HAP-1 (cell line): ENCODE data around the gene SDK1.
"Not testable (repeated sequence)": the region's sequence is repeated elsewhere in the genome, so short reads cannot be mapped to it uniquely, and the experiment has no call there.

ENCODE experiments used
- DNase-seq, 2 experiments: peaks; one replicate each; pipeline ENCODE4 v3.0.0-alpha.2; 2016 to 2020; ENCODE audit warnings: low spot score in 2 of 2
- H3K27me3 ChIP-seq: fragments of 250-450 bp; sonication (Bioruptor Pico); 2 replicates; pipeline ENCODE4 v1.5.1; 2020; ENCODE audit warnings: low read depth, mild to moderate bottlenecking, moderate library complexity
- H3K36me3 ChIP-seq: fragments of 250-450 bp; sonication (Bioruptor Pico); replicated peaks from 2 replicates; pipeline ENCODE4 v1.5.1; 2020; ENCODE audit warnings: mild to moderate bottlenecking
- H3K4me1 ChIP-seq: fragments of 250-450 bp; sonication (Bioruptor Pico); 2 replicates; pipeline ENCODE4 v1.5.1; 2020; ENCODE audit warnings: mild to moderate bottlenecking
- H3K4me3 ChIP-seq: fragments of 250-450 bp; sonication (Bioruptor Pico); 2 replicates; pipeline ENCODE4 v1.5.1; 2020; ENCODE audit warnings: mild to moderate bottlenecking, moderate library complexity
- H3K9me3 ChIP-seq: fragments of 250-450 bp; sonication (Bioruptor Pico); 2 replicates; pipeline ENCODE4 v1.5.1; 2020; ENCODE audit warnings: mild to moderate bottlenecking, moderate library complexity
- in situ Hi-C: fragments of 300-500 bp; cut with MboI; formaldehyde crosslinking; loops from 3 replicates; pipeline ENCODE4 v1.14.3; 2020; ENCODE audit warnings: low sequenced_read_pairs, inconsistent platforms, mixed read lengths

SDK1 gene

DNA sequence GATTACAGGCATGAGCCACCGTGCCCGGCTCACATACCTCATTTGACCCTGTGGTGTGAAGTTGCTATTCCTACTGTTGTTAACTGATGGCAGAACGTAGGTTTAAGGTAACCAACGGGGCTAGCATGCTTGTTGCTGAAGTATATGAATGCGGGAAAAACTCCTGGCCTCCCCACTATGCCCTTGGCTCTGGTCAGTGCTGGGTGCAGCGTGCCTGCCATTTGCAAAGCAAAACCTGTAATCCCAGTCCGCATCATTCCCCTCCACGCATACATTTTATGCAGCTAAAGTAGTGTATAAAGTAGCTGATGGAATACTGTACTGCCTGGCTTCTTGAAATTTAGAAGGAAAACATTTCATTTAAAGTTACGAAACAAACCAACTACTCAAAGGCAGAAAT is 273.3 kb downstream of the SDK1 start:
- Histone ChIP-seq H3K36me3 (no peaks in the 10 kb centered on the region), H3K4me1 (no peaks in the 10 kb centered on the region), H3K9me3 (no peaks in the 10 kb centered on the region), H3K27me3 (no peaks in the 10 kb centered on the region), H3K4me3 (no peak overlapping the region)
- in situ Hi-C loops = no loop called here
- no peak for DNase-seq

DNA sequence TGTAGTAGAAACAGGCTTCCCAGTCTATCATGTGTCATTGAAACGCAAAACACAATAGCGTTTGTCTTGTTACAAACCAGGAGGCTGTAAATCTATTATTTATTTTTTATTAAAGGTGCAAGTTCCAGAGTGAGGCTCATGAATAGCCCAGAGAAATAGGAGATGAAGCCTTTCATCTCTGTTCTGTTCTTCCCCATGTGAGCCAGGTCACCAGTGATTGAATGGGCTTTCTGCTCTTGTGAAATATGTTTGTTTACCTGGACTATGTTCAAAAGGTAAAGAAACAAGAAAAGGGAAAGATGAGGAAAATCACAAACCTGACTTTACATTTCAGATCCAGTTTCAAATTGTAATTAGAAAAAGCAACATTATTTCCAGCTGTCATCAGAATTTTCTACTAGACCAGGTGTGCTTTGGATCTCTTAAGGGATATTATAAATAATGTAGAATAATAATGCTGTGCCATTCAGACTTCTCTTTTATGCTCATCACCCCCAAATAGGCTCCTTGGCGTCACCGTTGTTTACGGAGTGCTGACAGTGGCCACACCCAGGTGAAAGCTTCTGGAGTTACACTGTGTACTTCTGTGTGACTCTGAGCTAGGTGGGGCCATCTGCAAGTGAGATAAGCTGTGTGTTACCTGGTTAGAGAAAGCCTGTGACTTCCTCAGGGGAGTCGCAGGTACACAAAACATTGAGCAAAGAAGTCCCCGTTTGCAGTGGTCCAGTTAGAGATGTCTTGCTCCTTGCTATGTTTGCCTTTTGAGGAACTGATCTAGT is 274.9 kb downstream of the SDK1 start:
- in situ Hi-C loops = no loop called here

DNA sequence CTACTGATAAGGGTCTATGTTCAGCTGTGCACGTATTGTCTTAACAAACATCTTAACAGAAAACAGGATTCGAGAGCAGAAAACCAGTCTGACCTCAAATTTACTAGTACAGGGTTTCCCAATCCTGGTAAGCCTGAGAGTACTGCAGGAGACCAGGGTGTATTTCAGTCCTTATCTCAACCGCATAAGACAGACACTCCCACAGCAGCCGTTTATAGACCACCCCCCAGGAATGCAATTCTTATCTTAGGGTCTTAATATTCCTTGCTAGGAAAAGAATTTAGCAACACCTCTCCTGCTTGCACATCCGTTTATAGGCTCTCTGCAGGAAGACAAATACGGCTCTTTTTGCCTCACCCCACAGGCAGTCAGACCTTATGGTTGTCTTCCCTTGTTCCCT is 277.3 kb downstream of the SDK1 start:
- Histone ChIP-seq H3K27me3 (no peaks in the 10 kb centered on the region), H3K4me3 (no peak overlapping the region), H3K4me1 (no peaks in the 10 kb centered on the region), H3K36me3 (no peaks in the 10 kb centered on the region), H3K9me3 (no peaks in the 10 kb centered on the region)
- in situ Hi-C loops = no loop called here
- DNase-seq = no peak

More for the DNA sequence above, 274.9 kb downstream of the SDK1 start:
- H3K4me3 ChIP-seq = no peak overlapping the region
- no peaks in the 10 kb centered on the region for H3K9me3 ChIP-seq
- no peaks in the 10 kb centered on the region for H3K4me1 ChIP-seq
- H3K36me3 ChIP-seq = no peaks in the 10 kb centered on the region
- DNase-seq = no peak
- no peaks in the 10 kb centered on the region for H3K27me3 ChIP-seq

DNA sequence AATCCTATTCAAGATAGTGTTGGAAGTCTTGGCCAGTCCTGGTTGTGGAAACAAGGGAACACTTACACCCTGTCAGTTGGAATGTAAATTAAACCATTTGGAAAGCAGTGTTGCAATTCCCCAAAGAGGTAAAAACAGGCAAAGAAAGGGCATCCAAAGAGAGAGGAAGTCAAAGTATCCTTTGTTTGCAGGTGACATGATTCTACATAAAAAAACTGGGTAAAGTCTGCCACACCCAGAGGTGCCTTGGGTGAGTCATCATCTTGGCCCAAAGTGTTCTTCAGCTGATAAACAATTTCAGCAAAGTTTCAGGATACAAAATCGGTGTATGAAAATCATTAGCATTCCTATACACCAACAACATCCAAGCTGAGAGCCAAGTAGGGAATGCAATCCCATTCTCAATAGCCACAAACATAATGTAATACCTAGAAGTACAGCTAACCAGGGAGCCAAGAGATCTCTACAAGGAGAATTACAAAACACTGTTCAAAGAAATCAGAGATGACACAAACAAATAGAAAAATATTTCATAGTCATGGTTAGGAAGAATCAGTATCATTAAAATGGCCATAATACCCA is 278.7 kb downstream of the SDK1 start:
- DNase-seq = no peak
- in situ Hi-C loops = no loop called here
- Histone ChIP-seq H3K4me3 (no peak overlapping the region), H3K4me1 (no peaks in the 10 kb centered on the region), H3K27me3 (no peaks in the 10 kb centered on the region), H3K36me3 (no peaks in the 10 kb centered on the region), H3K9me3 (no peaks in the 10 kb centered on the region)

DNA sequence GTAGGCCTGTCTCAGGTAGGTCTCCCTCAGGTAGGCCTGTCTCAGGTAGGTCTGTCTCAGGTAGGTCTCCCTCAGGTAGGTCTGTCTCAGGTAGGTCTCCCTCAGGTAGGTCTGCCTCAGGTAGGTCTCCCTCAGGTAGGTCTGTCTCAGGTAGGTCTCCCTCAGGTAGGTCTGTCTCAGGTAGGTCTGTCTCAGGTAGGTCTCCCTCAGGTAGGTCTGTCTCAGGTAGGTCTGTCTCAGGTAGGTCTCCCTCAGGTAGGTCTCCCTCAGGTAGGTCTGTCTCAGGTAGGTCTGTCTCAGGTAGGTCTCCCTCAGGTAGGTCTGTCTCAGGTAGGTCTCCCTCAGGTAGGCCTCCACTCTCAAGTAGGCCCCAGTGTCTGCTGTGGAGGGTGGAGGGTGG is 281.1 kb downstream of the SDK1 start:
- in situ Hi-C loops, DNase-seq, H3K36me3 ChIP-seq, H3K9me3 ChIP-seq, H3K4me3 ChIP-seq, H3K27me3 ChIP-seq, H3K4me1 ChIP-seq: not testable (repeated sequence)

DNA sequence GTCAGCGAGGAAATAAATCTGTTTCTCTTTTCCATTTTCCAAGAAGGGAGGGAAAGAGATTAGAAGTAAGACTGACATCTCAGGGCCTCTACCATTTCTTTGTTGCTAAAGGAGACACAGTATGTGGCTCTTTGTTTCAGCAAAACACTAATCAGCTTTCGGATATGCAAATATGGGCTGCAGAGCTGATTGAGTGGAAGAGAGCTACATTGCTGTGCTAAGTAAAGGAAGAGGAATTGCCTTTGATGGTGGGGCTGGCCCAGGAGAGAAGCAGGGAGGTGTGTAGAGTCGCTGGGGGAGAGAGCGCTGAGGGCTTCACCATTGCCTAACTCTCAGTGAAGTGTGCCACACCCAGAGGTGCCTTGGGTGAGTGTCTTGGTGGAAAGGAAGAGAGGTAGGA is 284.8 kb downstream of the SDK1 start:
- Histone ChIP-seq H3K9me3 (no peaks in the 10 kb centered on the region), H3K4me1 (no peaks in the 10 kb centered on the region), H3K27me3 (no peaks in the 10 kb centered on the region), H3K36me3 (no peaks in the 10 kb centered on the region), H3K4me3 (no peak overlapping the region)
- no peak for DNase-seq
- in situ Hi-C loops = no loop called here

DNA sequence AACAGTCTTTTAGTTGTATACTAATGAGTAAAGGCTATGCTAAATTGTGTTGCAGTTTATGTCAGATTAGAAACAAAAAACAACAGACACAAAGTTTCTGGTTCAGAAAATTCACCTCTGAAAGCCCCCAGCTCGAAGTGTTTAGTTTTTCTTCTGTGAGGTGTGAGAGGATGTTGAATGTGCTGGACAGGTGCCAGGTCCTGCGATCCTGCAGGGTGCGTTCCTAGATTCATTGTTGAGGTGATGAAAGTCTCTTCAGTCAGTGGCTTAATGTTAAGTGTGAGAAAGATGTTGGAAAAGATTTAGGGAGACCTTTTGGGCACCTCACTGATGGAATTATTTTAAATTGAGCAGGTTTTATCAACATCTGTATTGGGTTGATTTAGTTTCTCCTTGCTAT is 287.3 kb downstream of the SDK1 start:
- Histone ChIP-seq H3K4me3 (no peak overlapping the region), H3K4me1 (no peaks in the 10 kb centered on the region), H3K27me3 (no peaks in the 10 kb centered on the region), H3K9me3 (no peaks in the 10 kb centered on the region), H3K36me3 (no peaks in the 10 kb centered on the region)
- in situ Hi-C loops = no loop called here
- no peak for DNase-seq

DNA sequence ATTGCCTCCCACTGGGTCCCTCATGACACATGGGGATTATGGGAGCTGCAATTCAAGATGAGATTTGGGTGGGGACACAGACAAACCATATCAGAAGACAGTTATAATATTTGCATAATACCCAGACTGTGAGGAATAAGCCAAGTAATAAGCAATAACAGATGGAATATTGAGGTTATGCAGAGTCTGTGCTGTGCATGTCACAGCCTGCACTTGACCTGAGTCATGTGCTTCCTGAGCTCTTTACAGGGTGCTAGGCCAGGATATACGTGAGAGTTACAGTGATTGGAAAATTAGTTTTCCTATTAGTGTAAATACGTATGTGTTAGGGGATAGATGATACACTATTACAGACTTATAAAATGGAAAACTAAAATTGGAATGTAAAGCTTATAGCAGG is 288.7 kb downstream of the SDK1 start:
- in situ Hi-C loops = no loop called here

DNA sequence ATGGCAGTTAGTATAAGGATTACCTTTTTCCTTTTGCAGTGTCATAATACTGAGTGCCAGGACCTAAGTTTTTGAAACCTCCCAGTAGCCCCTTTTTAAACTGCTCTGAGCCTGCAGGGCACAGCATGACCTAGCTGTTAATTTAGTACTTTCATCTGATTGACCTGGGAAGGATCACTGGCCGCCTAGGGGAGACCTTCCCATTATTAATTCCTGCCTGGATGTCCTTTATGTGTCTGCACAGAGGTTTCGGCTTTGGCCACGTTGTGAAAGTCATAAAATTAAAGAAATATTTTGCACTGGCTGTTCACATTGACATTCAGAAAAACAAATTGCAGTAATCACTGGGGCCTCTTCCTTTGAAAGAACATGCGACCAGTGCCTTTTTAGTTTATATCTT is 290.2 kb downstream of the SDK1 start:
- Histone ChIP-seq H3K27me3 (no peaks in the 10 kb centered on the region), H3K9me3 (no peaks in the 10 kb centered on the region), H3K36me3 (no peaks in the 10 kb centered on the region), H3K4me1 (no peaks in the 10 kb centered on the region), H3K4me3 (no peak overlapping the region)
- DNase-seq = no peak
- in situ Hi-C loops = no loop called here

More for the DNA sequence above, 288.7 kb downstream of the SDK1 start:
- Histone ChIP-seq H3K27me3 (no peaks in the 10 kb centered on the region), H3K36me3 (no peaks in the 10 kb centered on the region), H3K4me3 (no peak overlapping the region), H3K4me1 (no peaks in the 10 kb centered on the region), H3K9me3 (no peaks in the 10 kb centered on the region)
- DNase-seq = no peak

DNA sequence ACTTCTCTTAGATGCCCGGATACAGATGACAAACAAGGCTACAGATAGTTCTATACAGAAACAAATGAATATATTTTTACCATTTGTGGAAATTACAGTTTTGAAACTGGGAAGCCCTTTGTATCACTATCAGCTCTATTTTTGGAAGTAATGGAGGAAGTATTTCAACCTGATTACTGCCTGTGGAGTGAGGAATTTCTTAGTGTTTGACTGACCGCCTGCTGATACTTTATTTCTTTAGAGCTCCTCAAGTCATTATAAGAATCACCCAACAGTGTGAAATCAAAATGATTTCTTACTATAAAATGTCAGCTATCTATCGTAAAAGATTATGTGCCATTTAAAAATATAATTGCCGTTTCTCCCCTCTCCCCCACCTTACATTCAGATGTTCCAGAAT is 290.9 kb downstream of the SDK1 start:
- H3K36me3 ChIP-seq = no peaks in the 10 kb centered on the region
- in situ Hi-C loops = no loop called here
- H3K4me3 ChIP-seq = no peak overlapping the region
- H3K4me1 ChIP-seq = no peaks in the 10 kb centered on the region
- no peaks in the 10 kb centered on the region for H3K9me3 ChIP-seq
- no peaks in the 10 kb centered on the region for H3K27me3 ChIP-seq
- no peak for DNase-seq

DNA sequence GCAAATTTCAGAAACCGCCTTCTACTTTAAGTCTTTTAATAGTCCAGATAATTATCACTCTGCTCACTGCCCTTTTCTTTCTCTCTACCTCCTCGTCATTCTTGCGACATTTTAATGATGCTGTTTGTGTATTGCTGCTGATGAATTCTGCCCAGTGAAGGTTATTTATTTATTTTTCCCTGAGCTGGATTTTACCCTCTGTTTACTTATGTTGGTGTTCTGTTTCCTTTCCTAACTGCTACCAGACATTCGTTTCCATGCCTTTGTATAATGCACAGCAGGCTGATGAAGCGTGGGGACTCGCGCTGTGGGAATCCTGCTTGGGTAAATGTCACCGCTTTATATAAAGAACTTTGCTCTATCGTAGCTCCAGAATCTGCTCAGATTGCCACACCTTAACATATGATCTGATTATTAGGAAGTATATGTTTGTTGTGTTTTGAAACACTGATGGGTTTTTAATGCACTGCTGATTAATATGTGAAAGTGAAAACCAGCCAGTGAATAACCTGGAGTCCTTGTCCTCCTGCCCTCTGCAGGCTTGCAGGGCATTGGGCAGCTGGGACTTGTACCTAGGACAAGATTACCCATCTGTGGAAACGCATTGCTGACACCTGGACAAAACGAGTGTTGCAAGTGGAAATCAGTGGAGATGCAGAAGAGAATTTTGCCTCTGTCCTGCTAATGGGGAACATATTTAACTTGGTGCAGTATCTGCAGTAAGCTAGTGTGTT is 291.5 kb downstream of the SDK1 start:
- Histone ChIP-seq H3K9me3 (no peaks in the 10 kb centered on the region), H3K4me3 (no peak overlapping the region), H3K4me1 (no peaks in the 10 kb centered on the region), H3K27me3 (no peaks in the 10 kb centered on the region), H3K36me3 (no peaks in the 10 kb centered on the region)
- in situ Hi-C loops = no loop called here
- no peak for DNase-seq

DNA sequence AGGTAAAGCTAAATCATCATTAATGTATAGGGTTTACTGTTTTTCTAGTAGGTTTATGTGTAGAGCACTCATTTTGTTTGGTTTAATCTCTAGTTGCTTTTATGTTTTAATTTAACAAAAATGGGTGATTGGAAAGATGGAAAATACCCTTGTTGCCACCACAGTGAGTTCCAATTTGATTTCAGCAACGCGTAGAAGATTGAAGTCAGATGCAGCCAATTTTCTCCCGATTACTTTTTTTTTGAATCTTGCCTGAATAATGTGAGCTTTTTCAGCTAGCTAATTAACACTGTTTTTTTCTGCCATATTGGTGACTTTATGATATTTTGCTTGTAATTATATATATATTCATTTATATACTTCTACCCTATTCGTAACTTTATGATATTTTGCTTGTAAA is 293.8 kb downstream of the SDK1 start:
- no peak for DNase-seq
- no peak overlapping the region for H3K4me3 ChIP-seq
- H3K36me3 ChIP-seq = no peaks in the 10 kb centered on the region
- no peaks in the 10 kb centered on the region for H3K27me3 ChIP-seq
- in situ Hi-C loops = no loop called here
- H3K4me1 ChIP-seq = no peaks in the 10 kb centered on the region
- no peaks in the 10 kb centered on the region for H3K9me3 ChIP-seq

DNA sequence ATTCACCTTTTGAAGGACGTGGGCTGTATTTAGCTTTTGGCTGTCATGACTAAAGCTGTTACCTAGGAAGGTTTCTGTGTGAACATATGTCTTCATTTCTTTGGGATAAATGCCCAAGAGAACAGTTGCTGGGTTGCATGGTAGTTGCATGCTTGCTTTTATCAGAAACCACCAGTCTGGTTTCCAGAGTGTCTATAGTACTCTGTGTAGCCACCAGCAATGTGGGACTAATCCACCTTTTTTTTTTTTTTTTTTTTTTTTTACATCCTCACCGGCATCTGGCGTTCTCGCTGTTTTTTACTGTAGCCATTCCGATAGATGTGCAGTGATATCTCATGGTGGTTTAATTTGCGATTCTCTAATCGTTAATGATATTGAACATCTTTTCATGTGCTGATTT is 297.8 kb downstream of the SDK1 start:
- no peaks in the 10 kb centered on the region for H3K4me1 ChIP-seq
- H3K9me3 ChIP-seq = no peaks in the 10 kb centered on the region
- H3K36me3 ChIP-seq = no peaks in the 10 kb centered on the region
- H3K4me3 ChIP-seq = no peak overlapping the region
- in situ Hi-C loops = no loop called here
- no peak for DNase-seq
- H3K27me3 ChIP-seq = no peaks in the 10 kb centered on the region

DNA sequence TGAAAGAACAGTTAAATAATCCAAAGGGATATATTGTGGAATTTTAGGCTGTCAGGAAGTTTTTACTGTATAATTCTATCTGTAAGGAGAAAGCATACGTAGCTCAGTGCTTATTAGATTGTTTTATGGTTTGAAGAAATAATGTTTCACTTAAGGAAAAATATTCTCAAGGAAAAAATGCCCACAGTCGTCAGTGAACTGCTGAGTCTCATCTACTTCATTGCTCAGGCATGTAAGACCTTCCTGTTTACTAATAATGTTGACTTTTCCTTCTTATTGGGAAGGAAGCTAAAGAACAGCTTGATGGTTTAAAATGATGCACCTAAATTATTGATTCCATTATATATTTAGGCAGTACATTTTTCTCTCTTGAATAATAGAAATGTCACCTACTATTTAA is 304.2 kb downstream of the SDK1 start:
- in situ Hi-C loops = no loop called here
- DNase-seq = no peak
- no peaks in the 10 kb centered on the region for H3K9me3 ChIP-seq
- no peaks in the 10 kb centered on the region for H3K27me3 ChIP-seq
- no peak overlapping the region for H3K4me3 ChIP-seq
- no peaks in the 10 kb centered on the region for H3K4me1 ChIP-seq
- H3K36me3 ChIP-seq = no peaks in the 10 kb centered on the region
